Esophagus muscularis mucosa (tissue), 3 donors: ENCODE measurements around the gene ZNF648.

Source experiments
- POLR2A ChIP-seq: fragments of 450-650 bp; IDR thresholded peaks from one replicate; pipeline ENCODE4 v1.6.1; 2017; ENCODE audit warnings: antibody characterized with exemption, moderate library complexity, mild to moderate bottlenecking, low read depth
- POLR2AphosphoS5 ChIP-seq, 2 donors: sonication (generic); formaldehyde crosslinking; IDR thresholded peaks; one replicate each; pipeline ENCODE4 v1.6.1; 2017; ENCODE audit warnings: antibody characterized with exemption in 2 of 2
- TF ChIP-seq, protein P1 (sequence below), 3 experiments: fragments of 200-600 bp in 2 of 3; fragments of 450-650 bp in 1 of 3; sonication (generic) in 2 of 3; IDR thresholded peaks; one replicate each; pipeline ENCODE4 v1.5.1; 2017 to 2019; ENCODE audit warnings: antibody characterized with exemption in 3 of 3, mild to moderate bottlenecking in 2 of 3, moderate library complexity in 1 of 3

DNA sequence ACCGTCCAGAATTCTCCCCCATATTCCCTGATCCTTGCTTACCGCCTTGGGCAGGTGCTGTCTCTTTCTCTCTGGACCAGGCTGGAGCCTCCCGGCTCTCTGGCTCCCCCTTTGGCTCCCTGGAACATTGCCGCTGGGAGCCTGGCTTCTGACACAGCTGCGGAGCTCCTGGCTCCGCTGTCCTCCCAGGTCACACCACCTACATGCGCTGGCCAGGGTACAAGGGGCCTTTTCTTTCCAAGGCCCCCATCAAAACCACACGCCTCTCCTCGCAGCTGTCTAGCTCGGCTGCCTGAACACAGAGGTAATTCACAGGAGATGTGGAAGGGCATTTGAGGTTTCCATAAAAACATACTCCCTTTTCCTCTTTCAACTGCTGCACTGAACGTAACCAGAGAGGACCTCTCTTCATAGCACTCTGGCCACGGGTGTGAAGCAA lies 7.5 kb upstream of the ZNF648 start:
- TF ChIP-seq POLR2A (no peak), POLR2AphosphoS5 (IDR thresholded peaks at IDR 0.05) (no peak)
- TF ChIP-seq, protein P1, sequence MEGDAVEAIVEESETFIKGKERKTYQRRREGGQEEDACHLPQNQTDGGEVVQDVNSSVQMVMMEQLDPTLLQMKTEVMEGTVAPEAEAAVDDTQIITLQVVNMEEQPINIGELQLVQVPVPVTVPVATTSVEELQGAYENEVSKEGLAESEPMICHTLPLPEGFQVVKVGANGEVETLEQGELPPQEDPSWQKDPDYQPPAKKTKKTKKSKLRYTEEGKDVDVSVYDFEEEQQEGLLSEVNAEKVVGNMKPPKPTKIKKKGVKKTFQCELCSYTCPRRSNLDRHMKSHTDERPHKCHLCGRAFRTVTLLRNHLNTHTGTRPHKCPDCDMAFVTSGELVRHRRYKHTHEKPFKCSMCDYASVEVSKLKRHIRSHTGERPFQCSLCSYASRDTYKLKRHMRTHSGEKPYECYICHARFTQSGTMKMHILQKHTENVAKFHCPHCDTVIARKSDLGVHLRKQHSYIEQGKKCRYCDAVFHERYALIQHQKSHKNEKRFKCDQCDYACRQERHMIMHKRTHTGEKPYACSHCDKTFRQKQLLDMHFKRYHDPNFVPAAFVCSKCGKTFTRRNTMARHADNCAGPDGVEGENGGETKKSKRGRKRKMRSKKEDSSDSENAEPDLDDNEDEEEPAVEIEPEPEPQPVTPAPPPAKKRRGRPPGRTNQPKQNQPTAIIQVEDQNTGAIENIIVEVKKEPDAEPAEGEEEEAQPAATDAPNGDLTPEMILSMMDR (IDR thresholded peaks at IDR 0.05) = peak; percentile 47 to 64 (median 56)
